Stomach (tissue), 9 donors: Measurements from ENCODE around the gene NPAS4. TPM values are rescaled to one million over a fixed set of nuclear protein-coding genes. Genes with fewer than 3 reads are reported as not detected.
"Not testable (repeated sequence)": the region's sequence is repeated elsewhere in the genome, so short reads cannot be mapped to it uniquely, and the experiment has no call there.

Source experiments
- DNase-seq, 2 donors: peaks; one replicate each; pipeline versions ENCODE4 v3.0.0 to v3.0.0-alpha.2; 2013 to 2019
- H3K27ac ChIP-seq, 5 donors: fragments of 200-600 bp in 4 of 5; sonication (generic) in 4 of 5; one replicate each; pipeline ENCODE4 v1.5.1; 2013 to 2019; ENCODE audit warnings: mild to moderate bottlenecking in 1 of 5, moderate library complexity in 1 of 5
- H3K27me3 ChIP-seq, 3 donors: fragments of 200-600 bp; sonication (generic); one replicate each; pipeline ENCODE4 v1.5.1; 2017 to 2019; ENCODE audit warnings: mixed run types in 1 of 3
- H3K36me3 ChIP-seq, 4 donors: fragments of 200-600 bp; sonication (generic); 1 replicate in 3 of 4; 2 replicates in 1 of 4; pipeline ENCODE4 v1.5.1; 2016 to 2019
- H3K4me1 ChIP-seq, 4 donors: fragments of 200-600 bp; sonication (generic); one replicate each; pipeline ENCODE4 v1.5.1; 2016 to 2019
- H3K4me3 ChIP-seq, 4 donors: fragments of 200-600 bp; sonication (generic) in 3 of 4; one replicate each; pipeline ENCODE4 v1.5.1; 2016 to 2019; ENCODE audit warnings: mild to moderate bottlenecking in 1 of 4
- H3K9me3 ChIP-seq, 4 donors: fragments of 200-600 bp; sonication (generic); one replicate each; pipeline ENCODE4 v1.5.1; 2016 to 2019
- EP300 ChIP-seq: sonication (generic); formaldehyde crosslinking; IDR thresholded peaks from one replicate; pipeline ENCODE4 v1.6.1; 2017; ENCODE audit warnings: antibody characterized with exemption
- POLR2A ChIP-seq, 4 donors: fragments of 450-650 bp; IDR thresholded peaks; one replicate each; pipeline ENCODE4 v1.6.1; 2016; ENCODE audit warnings: antibody characterized with exemption in 4 of 4, control low read depth in 2 of 4, mild to moderate bottlenecking in 1 of 4, moderate library complexity in 1 of 4
- POLR2AphosphoS5 ChIP-seq, 3 donors: sonication (generic); formaldehyde crosslinking; IDR thresholded peaks; one replicate each; pipeline ENCODE4 v1.6.1; 2016; ENCODE audit warnings: antibody characterized with exemption in 3 of 3
- WGBS, 5 donors: extraction: QIAGEN DNeasy Blood & Tissue Kit in 3 of 5; methylation state at CpG; one replicate each; pipeline versions ENCODE4 v1.1.5 to v1.1.7; 2013 to 2018; 5-methylcytosine and 5-hydroxymethylcytosine counted together
- intact Hi-C: fragments of 100-400 bp; cut with DNase I; formaldehyde crosslinking; loops from one replicate; pipeline ENCODE4 v1.15.1; 2023; ENCODE audit warnings: low total_unique reads
- polyA plus RNA-seq, 3 donors: library from polyadenylated mRNA; stranded (reverse); fragments of 200-250 nt; gene quantifications; one replicate each; pipeline ENCODE4 v1.2.3, GENCODE V29; 2013
- total RNA-seq, 5 donors: library from RNA; depleted of rRNA; stranded (reverse); fragments of >200 nt; gene quantifications; one replicate each; pipeline versions ENCODE4 v1.1.0 to v1.2.3, GENCODE V29; 2014 to 2016
- TF ChIP-seq, protein P1 (sequence below), 7 experiments: fragments of 450-650 bp in 4 of 7; fragments of 200-600 bp in 3 of 7; sonication (generic) in 3 of 7; IDR thresholded peaks; one replicate each; pipeline ENCODE4 v1.5.1; 2016 to 2019; ENCODE audit warnings: antibody characterized with exemption in 7 of 7, control low read depth in 2 of 7, mild to moderate bottlenecking in 1 of 7
- donor health status: healthy with polysubstance abuse.
- donor health status: Bipolar disorder and iron deficiency.
- donor health status: healthy.

NPAS4 gene
- total and polyA plus RNA-seq, 8 donors, result 0.25 to 1.7 (median 0.70) TPM; not detected in 4

DNA sequence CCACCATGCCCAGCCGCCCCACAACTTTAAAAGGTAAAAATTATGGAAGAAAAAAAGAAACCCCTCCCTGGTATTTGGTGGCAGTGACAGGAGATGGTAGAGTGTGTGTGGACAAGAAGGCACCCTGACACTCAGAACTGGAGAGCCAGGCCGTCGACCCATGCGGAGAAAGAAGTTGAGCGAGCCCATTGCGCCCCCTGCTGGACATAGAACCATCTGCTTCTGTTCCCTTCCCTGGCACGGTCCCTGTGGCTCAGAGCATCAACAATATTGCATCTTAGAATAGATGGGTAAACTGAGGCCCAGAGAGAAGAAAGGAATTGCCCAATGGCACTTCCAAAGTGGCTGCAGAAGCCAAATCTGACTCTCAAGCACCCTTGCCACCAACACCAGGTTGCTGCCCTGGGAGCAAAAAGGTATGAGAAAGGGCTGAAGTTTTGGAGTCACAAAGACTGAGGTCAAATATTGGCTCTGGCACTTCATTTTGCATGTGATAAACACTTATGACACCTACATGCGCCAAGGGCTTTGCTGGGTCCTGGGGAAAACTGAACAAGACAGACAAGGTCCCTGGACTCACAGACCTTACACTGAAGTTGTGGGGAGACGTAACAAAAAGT lies 9.3 kb downstream of the NPAS4 start:
- WGBS, 5 donors, result 28 to 36% (median 34%) methylated on average over 9 of the region's 9 CpGs
- no peaks in the 10 kb centered on the region for H3K4me1 ChIP-seq
- H3K27ac ChIP-seq, result no peak overlapping the region
- peaks cover 10 to 62% (median 34%) of the 10 kb centered on the region in 4 donors for H3K36me3 ChIP-seq
- TF ChIP-seq POLR2A (IDR thresholded peaks at IDR 0.05) (no peak), EP300 (no peak), POLR2AphosphoS5 (IDR thresholded peaks at IDR 0.05) (peak in 1 of 3 donors; percentile 13)
- TF ChIP-seq, protein P1, sequence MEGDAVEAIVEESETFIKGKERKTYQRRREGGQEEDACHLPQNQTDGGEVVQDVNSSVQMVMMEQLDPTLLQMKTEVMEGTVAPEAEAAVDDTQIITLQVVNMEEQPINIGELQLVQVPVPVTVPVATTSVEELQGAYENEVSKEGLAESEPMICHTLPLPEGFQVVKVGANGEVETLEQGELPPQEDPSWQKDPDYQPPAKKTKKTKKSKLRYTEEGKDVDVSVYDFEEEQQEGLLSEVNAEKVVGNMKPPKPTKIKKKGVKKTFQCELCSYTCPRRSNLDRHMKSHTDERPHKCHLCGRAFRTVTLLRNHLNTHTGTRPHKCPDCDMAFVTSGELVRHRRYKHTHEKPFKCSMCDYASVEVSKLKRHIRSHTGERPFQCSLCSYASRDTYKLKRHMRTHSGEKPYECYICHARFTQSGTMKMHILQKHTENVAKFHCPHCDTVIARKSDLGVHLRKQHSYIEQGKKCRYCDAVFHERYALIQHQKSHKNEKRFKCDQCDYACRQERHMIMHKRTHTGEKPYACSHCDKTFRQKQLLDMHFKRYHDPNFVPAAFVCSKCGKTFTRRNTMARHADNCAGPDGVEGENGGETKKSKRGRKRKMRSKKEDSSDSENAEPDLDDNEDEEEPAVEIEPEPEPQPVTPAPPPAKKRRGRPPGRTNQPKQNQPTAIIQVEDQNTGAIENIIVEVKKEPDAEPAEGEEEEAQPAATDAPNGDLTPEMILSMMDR (IDR thresholded peaks at IDR 0.05), result peak in 5 of 7 experiments; percentile 66 to 81 (median 77)
- no peaks in the 10 kb centered on the region for H3K9me3 ChIP-seq
- DNase-seq, result peak; percentile 80 to 88
- H3K4me3 ChIP-seq, result no peak overlapping the region
- no peaks in the 10 kb centered on the region for H3K27me3 ChIP-seq
- intact Hi-C loops, result no loop called here

DNA sequence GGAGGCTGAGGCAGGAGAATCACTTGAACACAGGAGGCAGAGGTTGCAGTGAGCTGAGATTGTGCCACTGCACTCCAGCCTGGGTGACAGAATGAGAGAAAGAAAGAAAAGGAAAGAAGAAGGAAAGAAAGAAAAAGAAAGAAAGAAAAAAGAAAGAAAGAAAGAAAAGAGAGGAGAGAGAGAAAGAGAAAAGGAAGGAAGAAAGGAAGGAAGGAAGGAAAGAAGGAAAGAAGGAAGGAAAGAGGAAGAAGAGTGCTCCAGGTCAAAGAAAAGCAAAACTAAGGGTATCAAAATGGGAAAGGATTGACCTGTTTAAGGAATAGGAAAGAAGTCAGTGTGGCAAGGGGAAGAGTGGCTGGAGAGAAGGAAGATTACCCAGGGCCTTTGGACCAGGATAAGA lies 10.5 kb downstream of the NPAS4 start:
- intact Hi-C loops, H3K9me3 ChIP-seq, H3K4me1 ChIP-seq, DNase-seq, H3K27me3 ChIP-seq, H3K27ac ChIP-seq, H3K4me3 ChIP-seq: not testable (repeated sequence)
- H3K36me3 ChIP-seq, result peaks cover 21 to 62% (median 46%) of the 10 kb centered on the region in 4 donors

- H3K27me3 ChIP-seq, intact Hi-C loops, H3K9me3 ChIP-seq, DNase-seq, H3K4me1 ChIP-seq, H3K27ac ChIP-seq, H3K4me3 ChIP-seq: not testable (repeated sequence)
- H3K36me3 ChIP-seq, result peaks cover 22 to 62% (median 52%) of the 10 kb centered on the region in 4 donors
- WGBS, 5 donors, result 75 to 85% (median 80%) methylated on average over 8 of the region's 8 CpGs
Measured at GRCh38 chr11:66431871-66432329, 11.1 kb downstream of the NPAS4 start.

GRCh38 chr11:66432597-66432996 lies 11.8 kb downstream of the NPAS4 start:
- DNase-seq, result no peak
- Histone ChIP-seq H3K27me3 (no peaks in the 10 kb centered on the region), H3K4me3 (no peak overlapping the region), H3K27ac (no peak overlapping the region), H3K9me3 (no peaks in the 10 kb centered on the region), H3K36me3 (peaks cover 22 to 57% (median 56%) of the 10 kb centered on the region in 4 donors), H3K4me1 (peaks cover under 1 to 8% (median 4%) of the 10 kb centered on the region in 4 donors)
- 86 to 92% (median 90%) methylated on average over 7 of the region's 7 CpGs for WGBS, 5 donors
- no peak for TF ChIP-seq POLR2AphosphoS5 (IDR thresholded peaks at IDR 0.05)
- no peak for TF ChIP-seq POLR2A (IDR thresholded peaks at IDR 0.05)
- TF ChIP-seq, protein P1 (IDR thresholded peaks at IDR 0.05), result no peak
- TF ChIP-seq EP300, result no peak
- intact Hi-C loops, result no loop called here

GRCh38 chr11:66437979-66438503 lies 17.2 kb downstream of the NPAS4 start:
- WGBS, 5 donors, result 3 to 9% (median 5%) methylated on average over 12 of the region's 12 CpGs
- TF ChIP-seq EP300 (no peak), POLR2A (IDR thresholded peaks at IDR 0.05) (no peak), POLR2AphosphoS5 (IDR thresholded peaks at IDR 0.05) (no peak)
- TF ChIP-seq, protein P1 (IDR thresholded peaks at IDR 0.05), result no peak
- Histone ChIP-seq H3K27ac (peak overlapping the region; percentile 66 to 88 (median 84)), H3K9me3 (peaks cover 0 to 5% (median 3%) of the 10 kb centered on the region in 4 donors), H3K36me3 (peaks cover 19 to 42% (median 41%) of the 10 kb centered on the region in 4 donors), H3K27me3 (no peaks in the 10 kb centered on the region), H3K4me3 (peak overlapping the region; percentile 80 to 99 (median 88)), H3K4me1 (peaks cover 8 to 15% (median 13%) of the 10 kb centered on the region in 4 donors)
- intact Hi-C loops, result no loop called here
- peak in 1 of 2 donors; percentile 25 for DNase-seq
